NCI-H2029 treated with DMSO at 0.1 percent for 48 hours (cell line): ENCODE data around the gene VPS25.
"Not testable (repeated sequence)": the region's sequence is repeated elsewhere in the genome, so short reads cannot be mapped to it uniquely, and the experiment has no call there.

Source experiments
- DNase-seq: peaks from one replicate; lab custom pipeline; 2025; lab: John Stamatoyannopoulos, UW

Gene VPS25

DNA sequence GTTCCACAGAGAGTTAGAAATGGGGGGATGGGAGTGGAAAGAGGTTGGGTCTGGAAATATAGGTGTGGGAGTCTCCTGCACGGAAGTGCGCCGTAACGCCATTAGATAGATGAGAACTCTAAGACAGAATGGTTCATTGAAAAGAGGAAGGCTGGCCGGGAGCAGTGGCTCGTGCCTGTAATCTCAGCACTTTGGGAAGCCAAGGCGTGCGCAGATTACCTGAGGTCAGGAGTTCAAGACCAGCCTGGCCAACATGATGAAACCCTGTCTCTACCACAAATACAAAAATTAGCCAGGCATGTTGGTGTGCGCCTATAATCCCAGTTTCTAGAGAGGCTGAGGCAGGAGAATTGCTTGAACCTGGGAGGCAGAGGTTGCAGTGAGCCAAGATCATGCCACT, 5.2 kb upstream of the VPS25 start:
- DNase-seq, result not testable (repeated sequence)

GRCh38 chr17:42769964-42770363, 3.3 kb upstream of the VPS25 start:
- DNase-seq, result not testable (repeated sequence)

DNA sequence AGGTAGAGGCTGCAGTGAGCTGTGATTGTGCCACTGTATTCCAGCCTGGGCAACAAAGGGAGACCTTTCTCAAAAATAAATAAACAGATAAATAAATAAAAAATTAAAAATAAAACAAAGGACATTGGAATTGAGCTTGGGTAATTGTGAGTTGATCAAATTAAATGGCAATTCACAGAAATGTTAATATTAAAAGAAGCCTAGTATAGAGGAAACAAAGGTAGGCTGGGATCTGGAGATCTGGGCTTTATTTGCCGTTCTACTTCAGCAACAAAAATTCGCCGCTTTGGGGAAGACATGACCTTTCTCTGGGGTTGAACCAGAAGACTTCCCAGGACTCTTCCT, 332 bp upstream of the VPS25 start:
- no peak for DNase-seq

DNA sequence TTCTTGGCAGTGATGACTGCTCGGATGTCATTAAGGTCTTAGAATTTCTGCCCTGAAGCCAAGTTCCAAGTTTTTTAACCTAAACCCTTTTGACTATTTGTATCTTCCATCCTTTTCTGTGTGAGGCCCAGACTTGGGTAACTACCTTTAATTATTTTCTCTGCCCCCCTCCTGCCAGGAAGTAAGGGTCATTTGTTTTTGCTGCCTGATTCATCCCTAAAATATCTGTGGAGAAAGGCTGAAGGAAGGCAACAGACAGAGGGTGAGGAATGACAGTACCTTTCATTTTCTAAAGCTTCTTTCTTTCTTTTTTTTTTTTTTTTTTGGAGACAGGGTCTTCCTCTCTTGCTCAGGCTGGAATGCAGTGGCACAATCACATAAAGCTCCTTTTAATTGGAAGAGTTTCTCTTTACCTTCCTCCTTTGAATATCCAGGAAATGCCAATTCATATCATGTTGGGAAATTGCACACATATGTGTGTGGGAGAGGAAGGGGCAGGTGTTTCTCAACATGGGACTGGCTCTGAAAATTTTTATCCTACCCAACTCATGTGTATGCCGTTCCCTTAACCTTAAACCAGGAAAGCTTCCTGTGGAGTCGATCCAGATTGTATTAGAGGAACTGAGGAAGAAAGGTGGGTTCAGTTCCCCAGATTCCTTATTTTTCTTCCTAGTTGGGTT, 957 bp downstream of the VPS25 start:
- no peak for DNase-seq

GRCh38 chr17:42775534-42776098, 2.4 kb downstream of the VPS25 start:
- no peak for DNase-seq

DNA sequence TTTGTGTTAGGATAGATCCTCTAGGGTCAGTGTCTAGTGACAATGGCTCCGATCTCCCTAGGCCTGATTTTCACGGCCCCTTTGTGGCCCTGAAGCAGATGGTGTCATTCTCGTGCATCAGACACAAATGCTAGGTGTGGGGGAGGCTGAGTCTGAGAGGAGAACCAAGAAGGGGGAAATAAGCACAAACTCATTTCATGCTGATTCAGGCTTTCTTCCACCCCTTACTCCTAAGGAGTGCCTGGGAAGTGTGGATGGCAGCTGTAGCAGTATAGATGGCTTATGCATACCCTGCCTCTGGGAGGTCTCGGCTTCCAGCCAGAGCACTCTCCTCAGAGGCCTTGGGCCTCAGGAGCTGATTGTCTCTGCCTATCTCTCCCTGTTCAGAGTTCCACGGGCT, 5.3 kb downstream of the VPS25 start:
- DNase-seq, result no peak

GRCh38 chr17:42779304-42779935, 6.2 kb downstream of the VPS25 start:
- DNase-seq, result no peak

GRCh38 chr17:42779936-42780850, 6.9 kb downstream of the VPS25 start, which contains the start of gene WNK4:
TSS of gene WNK4 (plus strand) at chr17:42780610. CDS start at chr17:42780699, 89 bp downstream.
- DNase-seq, result no peak

DNA sequence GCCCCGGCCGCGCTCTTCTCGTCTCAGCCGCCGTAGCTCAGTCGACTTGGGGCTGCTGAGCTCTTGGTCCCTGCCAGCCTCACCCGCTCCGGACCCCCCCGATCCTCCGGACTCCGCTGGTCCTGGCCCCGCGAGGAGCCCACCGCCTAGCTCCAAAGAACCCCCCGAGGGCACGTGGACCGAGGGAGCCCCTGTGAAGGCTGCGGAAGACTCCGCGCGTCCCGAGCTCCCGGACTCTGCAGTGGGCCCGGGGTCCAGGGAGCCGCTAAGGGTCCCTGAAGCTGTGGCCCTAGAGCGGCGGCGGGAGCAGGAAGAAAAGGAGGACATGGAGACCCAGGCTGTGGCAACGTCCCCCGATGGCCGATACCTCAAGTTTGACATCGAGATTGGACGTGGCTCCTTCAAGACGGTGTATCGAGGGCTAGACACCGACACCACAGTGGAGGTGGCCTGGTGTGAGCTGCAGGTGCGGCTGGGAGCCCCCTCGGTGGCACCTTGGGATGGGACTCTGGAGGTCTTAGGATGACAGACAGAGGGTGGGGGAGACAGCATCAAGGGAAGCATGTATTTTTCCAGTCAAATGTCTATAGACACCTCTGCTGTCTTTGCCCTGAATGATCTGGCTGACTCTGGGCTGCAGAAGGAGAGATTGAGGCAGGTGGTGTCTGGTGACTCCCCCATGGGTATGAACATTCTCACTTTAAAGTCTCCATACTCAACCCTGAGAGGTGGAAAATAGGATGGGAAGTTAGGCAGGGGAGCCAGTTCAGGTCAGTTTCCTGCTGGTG, 7.8 kb downstream of the VPS25 start:
- no peak for DNase-seq

- DNase-seq, result no peak
Observed at GRCh38 chr17:42781639-42782165, 8.5 kb downstream of the VPS25 start.

DNA sequence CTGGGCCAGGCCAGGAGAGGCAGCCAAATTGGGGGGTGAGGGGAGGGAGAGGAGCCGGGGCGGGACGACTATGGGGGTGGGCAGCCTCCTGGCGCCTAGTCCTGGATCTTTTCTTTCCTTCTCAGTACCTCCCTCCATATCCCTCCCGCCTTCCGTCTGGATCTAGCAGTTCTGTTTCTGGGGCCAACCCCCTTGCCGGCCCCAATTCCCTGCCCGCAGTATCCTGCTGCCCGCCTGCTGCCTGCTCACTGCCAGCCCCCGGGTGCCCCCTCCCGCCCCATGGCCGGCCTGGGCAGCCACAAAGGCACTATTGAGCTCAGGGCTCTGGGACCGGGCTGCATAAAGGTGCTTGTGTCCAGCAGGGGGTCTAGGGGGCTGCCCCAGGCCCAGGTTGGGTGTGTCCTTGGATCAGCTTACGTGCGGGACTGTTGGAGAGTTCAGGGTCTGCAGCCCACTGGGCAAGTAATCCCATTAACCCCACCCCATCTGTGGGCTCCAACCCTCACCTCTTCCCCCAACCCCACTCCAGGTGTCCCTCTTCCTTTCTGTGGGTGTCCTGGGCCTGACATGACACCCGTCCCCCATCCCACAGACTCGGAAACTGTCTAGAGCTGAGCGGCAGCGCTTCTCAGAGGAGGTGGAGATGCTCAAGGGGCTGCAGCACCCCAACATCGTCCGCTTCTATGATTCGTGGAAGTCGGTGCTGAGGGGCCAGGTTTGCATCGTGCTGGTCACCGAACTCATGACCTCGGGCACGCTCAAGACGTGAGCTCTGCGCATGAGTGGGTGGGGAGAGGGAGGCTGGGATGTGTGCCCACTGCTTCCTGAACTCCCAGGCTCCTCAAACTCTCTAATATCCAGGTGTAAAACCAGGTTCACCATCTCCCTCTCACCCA, 9.2 kb downstream of the VPS25 start:
- no peak for DNase-seq

- no peak for DNase-seq
Observed at GRCh38 chr17:42783062-42783790, 10.0 kb downstream of the VPS25 start.

GRCh38 chr17:42783791-42784138, 10.5 kb downstream of the VPS25 start:
- DNase-seq, result no peak

GRCh38 chr17:42784409-42784808, 11.2 kb downstream of the VPS25 start:
- DNase-seq, result no peak

DNA sequence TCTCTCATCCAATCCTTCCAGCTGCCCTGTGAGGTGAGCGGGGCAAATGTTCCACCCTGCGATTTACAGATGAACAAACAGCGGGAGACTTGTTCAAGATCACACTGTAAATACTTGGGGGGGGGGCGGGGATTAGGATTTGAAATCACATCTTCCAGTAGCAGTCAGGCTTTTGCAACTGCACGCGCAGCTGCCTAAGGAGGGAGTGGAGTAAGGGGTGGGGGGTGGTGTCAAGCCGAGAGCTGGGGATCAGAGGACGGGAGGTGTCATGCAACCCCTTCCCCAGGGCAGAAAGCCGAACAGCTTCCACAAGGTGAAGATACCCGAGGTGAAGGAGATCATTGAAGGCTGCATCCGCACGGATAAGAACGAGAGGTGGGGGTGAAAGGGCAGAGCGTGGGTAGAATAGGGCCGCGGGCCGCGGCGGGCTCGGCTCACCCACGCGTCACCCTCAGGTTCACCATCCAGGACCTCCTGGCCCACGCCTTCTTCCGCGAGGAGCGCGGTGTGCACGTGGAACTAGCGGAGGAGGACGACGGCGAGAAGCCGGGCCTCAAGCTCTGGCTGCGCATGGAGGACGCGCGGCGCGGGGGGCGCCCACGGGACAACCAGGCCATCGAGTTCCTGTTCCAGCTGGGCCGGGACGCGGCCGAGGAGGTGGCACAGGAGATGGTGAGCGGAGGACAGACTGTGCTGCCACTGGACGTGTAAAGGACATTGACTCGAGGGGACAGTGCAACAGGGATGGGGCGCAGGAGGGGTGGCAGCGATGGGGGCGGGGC, 11.8 kb downstream of the VPS25 start:
- DNase-seq, result no peak

DNA sequence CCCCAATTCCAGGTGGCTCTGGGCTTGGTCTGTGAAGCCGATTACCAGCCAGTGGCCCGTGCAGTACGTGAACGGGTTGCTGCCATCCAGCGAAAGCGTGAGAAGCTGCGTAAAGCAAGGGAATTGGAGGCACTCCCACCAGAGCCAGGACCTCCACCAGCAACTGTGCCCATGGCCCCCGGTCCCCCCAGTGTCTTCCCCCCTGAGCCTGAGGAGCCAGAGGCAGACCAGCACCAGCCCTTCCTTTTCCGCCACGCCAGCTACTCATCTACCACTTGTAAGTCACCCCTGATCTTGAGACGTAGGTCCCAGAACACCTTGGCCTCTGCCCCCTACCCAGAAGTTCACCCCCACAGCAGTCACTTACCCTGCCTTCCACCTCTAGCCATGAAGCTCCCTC, 14.0 kb downstream of the VPS25 start:
- no peak for DNase-seq

- no peak for DNase-seq
Observed at GRCh38 chr17:42791948-42792347, 18.7 kb downstream of the VPS25 start.

- DNase-seq, result no peak
Observed at GRCh38 chr17:42792545-42792944, 19.3 kb downstream of the VPS25 start.

- no peak for DNase-seq
Observed at GRCh38 chr17:42795061-42795460, 21.8 kb downstream of the VPS25 start.
